ENCODE measurements around the gene SPI1.
"Not testable (repeated sequence)": the region's sequence is repeated elsewhere in the genome, so short reads cannot be mapped to it uniquely, and the experiment has no call there.

SPI1 gene

DNA sequence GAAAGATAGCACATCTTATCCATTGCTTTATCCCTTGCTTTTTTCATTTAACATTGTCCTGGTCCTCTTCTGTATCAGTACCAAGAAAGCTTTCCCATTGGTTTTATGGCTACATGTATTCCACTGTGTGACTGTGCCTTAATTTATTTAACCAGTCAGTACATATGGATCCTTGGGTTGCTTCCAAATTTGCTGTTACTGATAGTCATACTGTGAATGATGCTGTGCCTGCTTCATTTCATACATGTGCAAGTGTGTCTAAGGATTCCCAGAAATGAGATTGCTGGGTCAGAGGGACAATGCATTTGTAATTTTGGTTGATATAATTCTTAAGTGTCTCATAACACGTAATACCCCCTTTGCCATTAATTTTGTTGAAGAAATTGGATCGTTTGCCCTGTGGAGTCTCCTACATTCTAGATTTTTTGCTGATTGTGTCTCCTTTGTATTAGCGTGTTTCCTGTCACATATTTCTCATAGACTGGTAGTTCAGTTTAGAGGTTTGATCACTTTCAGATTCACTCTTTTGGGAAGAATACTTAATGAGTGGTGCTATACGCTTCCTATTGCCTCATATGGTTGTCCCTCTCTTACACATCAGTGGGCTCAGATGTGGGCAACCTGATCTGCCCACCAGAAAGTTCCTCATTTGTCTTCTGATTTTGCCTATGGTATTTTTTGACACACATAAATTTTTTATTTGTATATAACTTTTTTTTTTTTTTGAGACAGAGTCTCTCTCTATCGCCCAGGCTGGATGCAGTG, 61.1 kb downstream of the SPI1 start:
- no peak for DNase-seq

- not testable (repeated sequence) for DNase-seq
Observed at GRCh38 chr11:47316501-47316900, 61.8 kb downstream of the SPI1 start.

- no peak for DNase-seq
Observed at GRCh38 chr11:47314992-47315391, 63.4 kb downstream of the SPI1 start.

DNA sequence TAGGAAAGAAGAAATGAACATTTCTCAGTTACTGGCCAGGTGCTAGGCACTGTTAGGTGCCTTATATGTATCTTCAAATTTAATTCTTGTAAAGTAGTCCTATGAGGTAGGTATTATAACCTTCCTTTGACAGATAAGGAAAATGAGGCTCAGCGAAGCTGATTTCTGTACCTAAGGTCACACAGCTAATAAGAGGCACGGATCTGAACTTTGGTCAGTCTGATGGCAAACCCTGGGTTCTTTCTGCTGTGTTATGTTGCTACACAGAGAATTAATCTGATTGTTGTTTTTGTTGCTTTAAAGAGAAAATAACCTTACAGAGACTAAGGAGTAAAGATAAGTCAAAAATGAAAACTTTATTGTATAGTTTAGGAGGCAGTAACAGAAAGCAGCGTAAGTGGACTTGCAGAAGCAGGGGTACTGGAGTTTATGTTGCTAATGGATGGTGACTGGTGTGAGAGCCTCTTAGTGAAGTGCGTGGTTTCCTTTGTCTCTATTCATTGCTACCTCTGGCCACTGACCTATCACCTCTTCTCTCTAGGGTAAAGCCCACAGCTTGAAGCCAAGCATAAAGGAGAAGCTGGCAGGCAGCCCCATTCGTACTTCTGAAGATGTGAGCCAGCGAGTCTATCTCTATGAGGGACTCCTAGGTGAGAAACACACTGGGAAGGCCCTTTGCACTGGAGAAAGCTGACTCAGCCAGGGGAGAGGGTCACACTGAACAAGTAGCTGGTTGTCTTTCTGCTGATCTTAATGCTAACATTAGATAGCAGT, 70.1 kb downstream of the SPI1 start:
- no peak for DNase-seq

GRCh38 chr11:47306484-47306844, 71.9 kb downstream of the SPI1 start:
- DNase-seq = no peak

DNA sequence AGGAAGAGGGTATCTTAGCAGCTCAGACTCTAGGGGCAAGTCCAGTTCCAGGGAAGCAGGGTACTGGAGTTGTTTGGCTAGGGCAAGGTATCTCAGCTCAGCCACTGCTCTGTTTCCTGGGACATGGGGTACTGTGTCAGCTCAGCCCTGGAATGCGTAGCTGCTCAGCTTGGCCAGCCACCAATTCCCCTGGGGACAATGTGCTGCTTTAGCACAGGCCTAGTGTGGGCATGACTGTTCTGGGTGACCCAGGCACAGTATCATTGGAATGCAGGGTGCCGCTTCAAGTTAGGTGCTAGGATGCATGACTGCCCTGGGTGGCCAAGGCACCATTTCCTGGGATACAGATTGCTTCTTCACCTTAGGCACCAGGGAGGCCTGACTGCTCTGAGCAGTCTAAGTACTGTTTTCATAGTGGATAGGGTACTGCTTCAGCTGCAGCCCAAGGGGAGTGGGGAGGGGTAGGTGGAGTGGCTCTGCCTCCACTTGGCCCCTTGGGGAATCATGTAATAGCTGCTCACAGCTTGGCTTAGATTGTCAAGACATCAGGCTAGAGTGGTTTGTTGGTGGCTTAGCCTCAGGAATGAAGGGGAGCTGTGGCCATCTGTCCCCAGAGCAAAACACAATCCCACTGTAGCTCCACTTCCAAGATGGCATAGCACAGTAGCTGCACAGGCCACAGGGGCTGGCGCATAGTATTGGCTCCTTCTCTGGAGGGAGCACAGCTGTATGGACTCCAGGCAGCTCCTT, 72.4 kb downstream of the SPI1 start:
- no peak for DNase-seq

All from activated effector memory CD4-positive, alpha-beta T cell treated with Interleukin-2 at 50 U/mL for 16 hours (primary cell).